HepG2 (cell line): Measurements from ENCODE around the gene S100P.

ENCODE experiments used
- AHR ChIP-seq: IDR thresholded peaks from 2 replicates; pipeline ENCODE4 v1.6.1; 2018; ENCODE audit warnings: missing genetic modification reagents, missing compliant biosample characterization
- ARNTL ChIP-seq: sonication (generic); formaldehyde crosslinking; IDR thresholded peaks from 2 replicates; pipeline ENCODE4 v1.4.0; 2020; ENCODE audit warnings: mild to moderate bottlenecking, missing genetic modification reagents
- BHLHE40 ChIP-seq: IDR thresholded peaks from 2 replicates; pipeline ENCODE4 v1.6.1; 2011; ENCODE audit warnings: low read length, improper control_type of control experiment
- CEBPB ChIP-seq: IDR thresholded peaks from 2 replicates; pipeline ENCODE4 v1.6.1; 2011; ENCODE audit warnings: low read depth, low read length, improper control_type of control experiment, borderline replicate concordance
- CENPBD1 ChIP-seq: sonication (generic); formaldehyde crosslinking; IDR thresholded peaks from 2 replicates; pipeline ENCODE4 v1.8.0; 2022; ENCODE audit warnings: missing genetic modification reagents, low read depth, mild to moderate bottlenecking, borderline replicate concordance
- CTCF ChIP-seq: sonication (generic); formaldehyde crosslinking; IDR thresholded peaks from 2 replicates; pipeline ENCODE4 v1.5.0; 2020; ENCODE audit warnings: mild to moderate bottlenecking, missing genetic modification reagents, moderate library complexity
- ELK4 ChIP-seq: sonication (generic); formaldehyde crosslinking; IDR thresholded peaks from 2 replicates; pipeline ENCODE4 v1.9.0; 2021; ENCODE audit warnings: missing genetic modification reagents, borderline replicate concordance
- HCFC1 ChIP-seq: fragments of 150-350 bp; IDR thresholded peaks from 2 replicates; pipeline ENCODE4 v1.6.1; 2014; ENCODE audit warnings: low read depth, low read length
- ZC3H4 ChIP-seq: sonication (generic); formaldehyde crosslinking; IDR thresholded peaks from 2 replicates; pipeline ENCODE4 v1.4.0; 2020; ENCODE audit warnings: missing genetic modification reagents, borderline replicate concordance
- ZKSCAN1 ChIP-seq: fragments of 150-350 bp; IDR thresholded peaks from 2 replicates; pipeline ENCODE4 v1.6.1; 2014; ENCODE audit warnings: low read length
- ZNF660 ChIP-seq: sonication (generic); formaldehyde crosslinking; IDR thresholded peaks from 2 replicates; pipeline ENCODE4 v1.5.1; 2020; ENCODE audit warnings: mild to moderate bottlenecking, low read depth, missing genetic modification reagents, borderline replicate concordance
- ZNF780A ChIP-seq: sonication (generic); formaldehyde crosslinking; IDR thresholded peaks from 2 replicates; pipeline ENCODE4 v1.8.0; 2022; ENCODE audit warnings: mild to moderate bottlenecking, missing genetic modification reagents, moderate library complexity
- ZNF781 ChIP-seq: sonication (generic); formaldehyde crosslinking; IDR thresholded peaks from 2 replicates; pipeline ENCODE4 v1.5.1; 2020; ENCODE audit warnings: borderline replicate concordance, mild to moderate bottlenecking, missing genetic modification reagents; ENCODE audit errors: not compliant biosample characterization

- TF ChIP-seq ZNF781: no peak
- no peak for TF ChIP-seq ARNTL (CRISPR knock-in tag)
- no peak for TF ChIP-seq ZNF780A (CRISPR knock-in tag)
- no peak for TF ChIP-seq AHR (CRISPR knock-in tag)
- no peak for TF ChIP-seq ZC3H4
- no peak for TF ChIP-seq BHLHE40
- TF ChIP-seq CENPBD1 (CRISPR knock-in tag): no peak
- TF ChIP-seq ZKSCAN1: no peak
- TF ChIP-seq CEBPB: no peak
- TF ChIP-seq ZNF660 (CRISPR knock-in tag): no peak
- TF ChIP-seq CTCF: no peak
- no peak for TF ChIP-seq ELK4 (CRISPR knock-in tag)
- no peak for TF ChIP-seq HCFC1
Observed at GRCh38 chr4:6671648-6672047, 22.0 kb upstream of the S100P start.
